HepG2 (cell line): ENCODE data around the gene DNAJC1. TPM values are rescaled to one million over a fixed set of nuclear protein-coding genes. Genes with fewer than 3 reads are reported as not detected.

Experiments used
- HOXA3 ChIP-seq: sonication (generic); formaldehyde crosslinking; IDR thresholded peaks from 2 replicates; pipeline ENCODE4 v1.5.0; 2020; ENCODE audit warnings: missing genetic modification reagents
- ISX ChIP-seq: sonication (generic); formaldehyde crosslinking; conservative IDR thresholded peaks from 2 replicates; pipeline ENCODE4 v1.5.0; 2020; ENCODE audit warnings: missing genetic modification reagents
- JDP2 ChIP-seq: sonication (generic); formaldehyde crosslinking; IDR thresholded peaks from 2 replicates; pipeline ENCODE4 v1.8.1; 2022; ENCODE audit warnings: missing genetic modification reagents, borderline replicate concordance
- KDM5A ChIP-seq: fragments of 200-600 bp; sonication (generic); IDR thresholded peaks from 2 replicates; pipeline ENCODE4 v1.7.0; 2018; ENCODE audit warnings: antibody characterized with exemption, mild to moderate bottlenecking, low read length, borderline replicate concordance
- NCOA2 ChIP-seq: sonication (generic); formaldehyde crosslinking; IDR thresholded peaks from 2 replicates; pipeline ENCODE4 v1.8.0; 2022; ENCODE audit warnings: inconsistent platforms
- NCOR1 ChIP-seq: fragments of 200-600 bp; sonication (generic); IDR thresholded peaks from 2 replicates; pipeline ENCODE4 v1.7.0; 2017; ENCODE audit warnings: antibody characterized with exemption, low read length, borderline replicate concordance
- ZNF136 ChIP-seq: sonication (generic); formaldehyde crosslinking; IDR thresholded peaks from 2 replicates; pipeline ENCODE4 v1.8.1; 2022; ENCODE audit warnings: low read depth, mild to moderate bottlenecking, moderate library complexity, missing genetic modification reagents
- ZNF550 ChIP-seq: sonication (generic); formaldehyde crosslinking; IDR thresholded peaks from 2 replicates; pipeline ENCODE4 v1.4.0; 2020; ENCODE audit warnings: mild to moderate bottlenecking, missing genetic modification reagents, borderline replicate concordance
- ZNF652 ChIP-seq: IDR thresholded peaks from 2 replicates; pipeline ENCODE4 v1.6.1; 2016; ENCODE audit warnings: low read depth, borderline replicate concordance
- ZNF879 ChIP-seq: sonication (generic); formaldehyde crosslinking; IDR thresholded peaks from 2 replicates; pipeline ENCODE4 v1.8.1; 2023; ENCODE audit warnings: missing genetic modification reagents
- polyA plus RNA-seq, 8 experiments: library from polyadenylated mRNA; depleted of rRNA in 3 of 8; stranded (reverse) in 7 of 8; unstranded in 1 of 8; fragments of >200 nt; fragmentation: Illumina TruSeq in 4 of 8; extraction: Trizol in 4 of 8; gene quantifications; 2 replicates each; pipeline versions ENCODE4 v1.2.1 to v1.2.3, GENCODE V29; 2011 to 2016; ENCODE audit warnings: low read depth in 4 of 8, missing spikeins in 1 of 8, mixed read lengths in 1 of 8; ENCODE audit not compliant: insufficient read depth in 1 of 8
- total RNA-seq, 5 experiments: library from RNA; depleted of rRNA; stranded (reverse); fragments of >200 nt; fragmentation: Illumina TruSeq; extraction: Trizol; gene quantifications; 2 replicates each; pipeline ENCODE4 v1.2.3, GENCODE V29; 2016; ENCODE audit warnings: low read depth in 1 of 5
- TF ChIP-seq, protein P1 (sequence below), 2 experiments: sonication (generic) in 1 of 2; formaldehyde crosslinking in 1 of 2; IDR thresholded peaks; 2 replicates each; pipeline versions ENCODE4 v1.6.1 to v1.9.0; 2014 to 2022; ENCODE audit warnings: antibody characterized with exemption in 1 of 2, borderline replicate concordance in 1 of 2, inconsistent platforms in 1 of 2, low read depth in 1 of 2, missing genetic modification reagents in 1 of 2

DNAJC1 gene
- total and polyA plus RNA-seq, 2 of the 13 experiments (the other 11 are each of a cell fraction or from before 2014, with no cell fraction given) = 9.9 to 16.6 TPM

DNA sequence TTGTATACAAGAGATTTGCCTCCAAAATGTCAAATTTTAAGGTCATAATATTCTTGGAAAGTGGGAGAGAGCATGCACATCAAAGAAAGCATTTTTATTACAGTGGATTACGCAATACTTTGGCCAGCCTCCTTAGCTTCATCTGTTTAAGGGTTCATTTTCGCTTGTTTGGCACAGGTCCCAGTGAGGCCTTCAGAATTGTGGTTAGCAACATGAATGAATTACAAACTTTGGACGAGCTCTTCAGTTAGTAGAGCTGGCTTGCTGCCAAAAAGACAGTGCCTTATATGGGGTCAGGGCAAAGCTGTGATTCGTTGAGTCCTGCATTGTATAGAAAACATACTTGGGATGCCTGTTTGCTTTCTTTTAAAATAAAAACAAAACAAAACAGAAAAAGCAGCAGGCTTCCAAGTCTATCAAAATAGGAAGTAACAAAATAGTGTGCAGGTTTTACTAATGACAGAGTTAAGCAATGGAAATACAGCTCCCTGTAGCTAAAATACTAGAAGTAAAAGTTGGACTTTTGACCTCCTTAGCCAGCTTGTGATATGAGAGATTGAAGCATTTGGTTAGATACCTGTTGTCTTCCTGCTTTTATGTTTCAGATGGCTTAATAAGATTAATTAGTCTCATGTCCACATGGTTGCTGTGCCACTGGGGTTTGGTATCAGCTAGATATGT is 278.7 kb downstream of the DNAJC1 start (continued):
- TF ChIP-seq, protein P1, sequence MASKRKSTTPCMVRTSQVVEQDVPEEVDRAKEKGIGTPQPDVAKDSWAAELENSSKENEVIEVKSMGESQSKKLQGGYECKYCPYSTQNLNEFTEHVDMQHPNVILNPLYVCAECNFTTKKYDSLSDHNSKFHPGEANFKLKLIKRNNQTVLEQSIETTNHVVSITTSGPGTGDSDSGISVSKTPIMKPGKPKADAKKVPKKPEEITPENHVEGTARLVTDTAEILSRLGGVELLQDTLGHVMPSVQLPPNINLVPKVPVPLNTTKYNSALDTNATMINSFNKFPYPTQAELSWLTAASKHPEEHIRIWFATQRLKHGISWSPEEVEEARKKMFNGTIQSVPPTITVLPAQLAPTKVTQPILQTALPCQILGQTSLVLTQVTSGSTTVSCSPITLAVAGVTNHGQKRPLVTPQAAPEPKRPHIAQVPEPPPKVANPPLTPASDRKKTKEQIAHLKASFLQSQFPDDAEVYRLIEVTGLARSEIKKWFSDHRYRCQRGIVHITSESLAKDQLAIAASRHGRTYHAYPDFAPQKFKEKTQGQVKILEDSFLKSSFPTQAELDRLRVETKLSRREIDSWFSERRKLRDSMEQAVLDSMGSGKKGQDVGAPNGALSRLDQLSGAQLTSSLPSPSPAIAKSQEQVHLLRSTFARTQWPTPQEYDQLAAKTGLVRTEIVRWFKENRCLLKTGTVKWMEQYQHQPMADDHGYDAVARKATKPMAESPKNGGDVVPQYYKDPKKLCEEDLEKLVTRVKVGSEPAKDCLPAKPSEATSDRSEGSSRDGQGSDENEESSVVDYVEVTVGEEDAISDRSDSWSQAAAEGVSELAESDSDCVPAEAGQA (IDR thresholded peaks at IDR 0.05; ENCODE audit: low read depth) = no peak
- TF ChIP-seq, protein P1 (CRISPR knock-in tag; IDR thresholded peaks at IDR 0.05; ENCODE audit: borderline replicate concordance) = no peak
- TF ChIP-seq KDM5A = no peak
- no peak for TF ChIP-seq ZNF136
- TF ChIP-seq ZNF652 = no peak
- TF ChIP-seq JDP2 (CRISPR knock-in tag) = no peak
- TF ChIP-seq ISX (CRISPR knock-in tag) = no peak
- peak; percentile 90 for TF ChIP-seq NCOR1
- 0 out of 2 replicates have a peak, but pooled peaks have one; percentile 37 for TF ChIP-seq NCOA2 (CRISPR knock-in tag)
- TF ChIP-seq ZNF879 (CRISPR knock-in tag) = no peak
- TF ChIP-seq HOXA3 (CRISPR knock-in tag) = no peak
- no peak for TF ChIP-seq ZNF550 (CRISPR knock-in tag)
